ENCODE results near the gene STPG2.

Gene STPG2

GRCh38 chr4:97892592-97893266, 250.5 kb downstream of the STPG2 start:
- no peak for DNase-seq (ENCODE audit: low read depth)
- TF ChIP-seq CTCF (conservative IDR thresholded peaks at IDR 0.05; ENCODE audit: low read depth, low read length), result no peak
- no peak overlapping the region for H3K4me3 ChIP-seq (ENCODE audit: low read length)

GRCh38 chr4:97879942-97880341, 263.3 kb downstream of the STPG2 start:
- H3K4me3 ChIP-seq (ENCODE audit: low read length), result no peak overlapping the region
- TF ChIP-seq CTCF (conservative IDR thresholded peaks at IDR 0.05; ENCODE audit: low read depth, low read length), result no peak
- DNase-seq (ENCODE audit: low read depth), result no peak

- no peak for DNase-seq (ENCODE audit: low read depth)
- no peak overlapping the region for H3K4me3 ChIP-seq (ENCODE audit: low read length)
- no peak for TF ChIP-seq CTCF (conservative IDR thresholded peaks at IDR 0.05; ENCODE audit: low read depth, low read length)
Measured at GRCh38 chr4:97868097-97868496, 275.2 kb downstream of the STPG2 start.

- H3K4me3 ChIP-seq (ENCODE audit: low read length), result no peak overlapping the region
- no peak for DNase-seq (ENCODE audit: low read depth)
- TF ChIP-seq CTCF (conservative IDR thresholded peaks at IDR 0.05; ENCODE audit: low read depth, low read length), result no peak
Measured at GRCh38 chr4:97867557-97868091, 275.7 kb downstream of the STPG2 start.

- DNase-seq (ENCODE audit: low read depth), result no peak
- no peak for TF ChIP-seq CTCF (conservative IDR thresholded peaks at IDR 0.05; ENCODE audit: low read depth, low read length)
Measured at GRCh38 chr4:97866821-97867556, 276.3 kb downstream of the STPG2 start.

GRCh38 chr4:97851115-97851514, 292.2 kb downstream of the STPG2 start:
- TF ChIP-seq CTCF (conservative IDR thresholded peaks at IDR 0.05; ENCODE audit: low read depth, low read length), result no peak
- H3K4me3 ChIP-seq (ENCODE audit: low read length), result no peak overlapping the region
- no peak for DNase-seq (ENCODE audit: low read depth)

More at GRCh38 chr4:97866821-97867556, 276.3 kb downstream of the STPG2 start:
- no peak overlapping the region for H3K4me3 ChIP-seq (ENCODE audit: low read length)
